H1 (cell line): ENCODE measurements around the gene NR1H3. TPM values are rescaled to one million over a fixed set of nuclear protein-coding genes. Genes with fewer than 3 reads are reported as not detected.

Experiments used
- CTCF ChIA-PET: fragments of 300-600 bp; sonication (Branson Sonifier 250); formaldehyde crosslinking; loops from one replicate; lab custom pipeline; 2021; ENCODE audit not compliant: partially characterized antibody; lab: Charles Lee
- POLR2A ChIA-PET: fragments of 300-600 bp; sonication (Branson Sonifier 250); formaldehyde crosslinking; loops from one replicate; lab custom pipeline; 2021; ENCODE audit warnings: inconsistent platforms; ENCODE audit not compliant: partially characterized antibody; lab: Charles Lee
- DNase-seq, 2 experiments: peaks; one replicate each; pipeline versions ENCODE4 v3.0.0 to v3.0.0-alpha.2; 2010 to 2022; ENCODE audit warnings: low spot score in 2 of 2, low read depth in 1 of 2, mixed read lengths in 1 of 2
- FAIRE-seq: peaks from 2 replicates; lab custom pipeline; 2011; peaks lifted over from hg19 to GRCh38; lab: Jason Lieb, UNC
- H2AFZ ChIP-seq: 2 replicates; pipeline ENCODE4 v1.8.1; 2012; ENCODE audit warnings: low read length, inconsistent platforms
- H2AK5ac ChIP-seq: 2 replicates; pipeline ENCODE4 v1.6.1; 2013; ENCODE audit warnings: low read depth, low read length
- H2BK120ac ChIP-seq: replicated peaks from 2 replicates; pipeline ENCODE3; 2013; ENCODE audit warnings: low read depth, low read length, inconsistent platforms
- H2BK12ac ChIP-seq: 2 replicates; pipeline ENCODE4 v1.6.1; 2013; ENCODE audit warnings: low read depth, low read length
- H2BK15ac ChIP-seq: 2 replicates; pipeline ENCODE4 v1.6.1; 2013; ENCODE audit warnings: low read length
- H2BK20ac ChIP-seq: 2 replicates; pipeline ENCODE4 v1.6.1; 2013; ENCODE audit warnings: low read length
- H2BK5ac ChIP-seq: 2 replicates; pipeline ENCODE4 v1.6.1; 2013; ENCODE audit warnings: low read depth, low read length
- H3K14ac ChIP-seq: 2 replicates; pipeline ENCODE4 v1.6.1; 2013; ENCODE audit warnings: inconsistent platforms; ENCODE audit not compliant: insufficient read length
- H3K18ac ChIP-seq: 2 replicates; pipeline ENCODE4 v1.6.1; 2013; ENCODE audit warnings: low read length; ENCODE audit errors: extremely low read depth
- H3K23ac ChIP-seq: 2 replicates; pipeline ENCODE4 v1.6.1; 2013; ENCODE audit warnings: inconsistent platforms; ENCODE audit not compliant: insufficient read length
- H3K23me2 ChIP-seq: 2 replicates; pipeline ENCODE4 v1.6.1; 2013; ENCODE audit warnings: low read depth, low read length
- H3K27ac ChIP-seq: 2 replicates; pipeline ENCODE4 v1.6.1; 2011; ENCODE audit warnings: low read depth, low read length, inconsistent platforms
- H3K27me3 ChIP-seq, 4 experiments: replicated peaks in 1 of 4; 1 replicate in 1 of 4; 2 replicates in 3 of 4; pipeline versions ENCODE4 v1.6.1 to v1.8.1; 2011 to 2013; ENCODE audit warnings: low read length in 3 of 4, mild to moderate bottlenecking in 3 of 4, inconsistent platforms in 2 of 4, mixed read lengths in 2 of 4, moderate library complexity in 1 of 4; ENCODE audit not compliant: control insufficient read depth in 3 of 4, insufficient read depth in 3 of 4; ENCODE audit errors: extremely low read depth in 1 of 4
- H3K36me3 ChIP-seq, 4 experiments: 2 replicates each; pipeline versions ENCODE4 v1.6.1 to v1.8.1; 2011 to 2013; ENCODE audit warnings: mild to moderate bottlenecking in 4 of 4, low read length in 3 of 4, moderate library complexity in 2 of 4, control low read depth in 1 of 4, inconsistent platforms in 1 of 4; ENCODE audit not compliant: insufficient read depth in 4 of 4, control insufficient read depth in 2 of 4
- H3K4ac ChIP-seq: replicated peaks from 2 replicates; pipeline ENCODE3; 2013; ENCODE audit warnings: low read length, low read depth, mixed read lengths, inconsistent platforms; ENCODE audit not compliant: insufficient read length
- H3K4me1 ChIP-seq, 4 experiments: replicated peaks in 1 of 4; 1 replicate in 1 of 4; 2 replicates in 3 of 4; pipeline versions ENCODE4 v1.6.1 to v1.8.1; 2011 to 2013; ENCODE audit warnings: low read length in 3 of 4, inconsistent platforms in 2 of 4, mixed read lengths in 1 of 4; ENCODE audit not compliant: insufficient read depth in 4 of 4, control insufficient read depth in 3 of 4
- H3K4me2 ChIP-seq, 2 experiments: 2 replicates each; pipeline versions ENCODE4 v1.6.1 to v1.8.1; 2011 to 2013; ENCODE audit warnings: low read depth in 2 of 2, low read length in 2 of 2, control low read depth in 1 of 2, inconsistent platforms in 1 of 2, mild to moderate bottlenecking in 1 of 2; ENCODE audit not compliant: insufficient read depth in 1 of 2
- H3K4me3 ChIP-seq, 4 experiments: fragments of 200-600, 300-600 bp in 1 of 4; sonication (generic), shearing (Covaris generic), sonication (Bioruptor Twin) in 1 of 4; 2 replicates each; pipeline versions ENCODE4 v1.5.1 to v1.8.1; 2011 to 2016; ENCODE audit warnings: low read length in 4 of 4, low read depth in 3 of 4, control low read depth in 2 of 4, inconsistent platforms in 2 of 4, mild to moderate bottlenecking in 2 of 4, mixed read lengths in 1 of 4, moderate library complexity in 1 of 4; ENCODE audit not compliant: insufficient read depth in 2 of 4; ENCODE audit errors: extremely low read depth in 1 of 4
- H3K56ac ChIP-seq: replicated peaks from 2 replicates; pipeline ENCODE3; 2013; ENCODE audit warnings: low read depth, mild to moderate bottlenecking, mixed read lengths, low read length, inconsistent platforms; ENCODE audit not compliant: insufficient read length
- H3K79me1 ChIP-seq: 2 replicates; pipeline ENCODE4 v1.6.1; 2013; ENCODE audit warnings: low read depth, low read length, control low read depth
- H3K79me2 ChIP-seq, 2 experiments: 2 replicates each; pipeline versions ENCODE4 v1.6.1 to v1.8.1; 2012 to 2013; ENCODE audit warnings: low read length in 2 of 2, mild to moderate bottlenecking in 2 of 2, inconsistent platforms in 1 of 2; ENCODE audit not compliant: insufficient read depth in 2 of 2, control insufficient read depth in 1 of 2
- H3K9ac ChIP-seq, 4 experiments: replicated peaks in 1 of 4; 1 replicate in 1 of 4; 2 replicates in 3 of 4; pipeline versions ENCODE4 v1.6.1 to v1.8.1; 2011 to 2013; ENCODE audit warnings: low read depth in 3 of 4, low read length in 3 of 4, control low read depth in 2 of 4, mild to moderate bottlenecking in 2 of 4, moderate library complexity in 2 of 4, inconsistent platforms in 1 of 4; ENCODE audit errors: extremely low read depth in 1 of 4
- H3K9me3 ChIP-seq, 2 experiments: 2 replicates each; pipeline versions ENCODE4 v1.6.1 to v1.8.1; 2012 to 2013; ENCODE audit warnings: mild to moderate bottlenecking in 2 of 2, moderate library complexity in 2 of 2, control low read depth in 1 of 2, inconsistent platforms in 1 of 2, low read depth in 1 of 2, low read length in 1 of 2, mixed read lengths in 1 of 2; ENCODE audit not compliant: insufficient read depth in 2 of 2
- H4K20me1 ChIP-seq, 2 experiments: replicated peaks in 1 of 2; 2 replicates each; pipeline versions ENCODE3 to v1.8.1; 2011 to 2013; ENCODE audit warnings: inconsistent platforms in 2 of 2, low read length in 2 of 2, mild to moderate bottlenecking in 1 of 2; ENCODE audit not compliant: insufficient read depth in 2 of 2, control insufficient read depth in 1 of 2
- H4K5ac ChIP-seq: 2 replicates; pipeline ENCODE4 v1.6.1; 2013; ENCODE audit warnings: low read length, low read depth, mixed read lengths, inconsistent platforms; ENCODE audit not compliant: insufficient read length
- H4K8ac ChIP-seq: 2 replicates; pipeline ENCODE4 v1.8.0; 2013; ENCODE audit warnings: mild to moderate bottlenecking, moderate library complexity, low read length, inconsistent platforms; ENCODE audit not compliant: insufficient read depth; ENCODE audit errors: extremely low read depth
- H4K91ac ChIP-seq: replicated peaks from 2 replicates; pipeline ENCODE3; 2013; ENCODE audit warnings: low read length, mixed read lengths, inconsistent platforms; ENCODE audit not compliant: insufficient read length
- GTF2F1 ChIP-seq: IDR thresholded peaks from 2 replicates; pipeline ENCODE4 v1.6.1; 2012; ENCODE audit warnings: low read depth, low read length, improper control_type of control experiment, borderline replicate concordance
- KDM5A ChIP-seq: fragments of 200-600 bp; IDR thresholded peaks from 2 replicates; pipeline ENCODE4 v1.7.1; 2012; ENCODE audit warnings: mild to moderate bottlenecking, low read length, inconsistent platforms, mixed read lengths
- SIN3A ChIP-seq, 2 experiments: IDR thresholded peaks in 1 of 2; conservative IDR thresholded peaks in 1 of 2; 2 replicates each; pipeline ENCODE4 v1.6.1; 2011 to 2012; ENCODE audit warnings: low read length in 2 of 2, improper control_type of control experiment in 1 of 2, low read depth in 1 of 2, mild to moderate bottlenecking in 1 of 2
- SP2 ChIP-seq: IDR thresholded peaks from 2 replicates; pipeline ENCODE4 v1.6.1; 2012; ENCODE audit warnings: mild to moderate bottlenecking, low read length, inconsistent platforms
- USF2 ChIP-seq: IDR thresholded peaks from 2 replicates; pipeline ENCODE4 v1.6.1; 2011; ENCODE audit warnings: low read length, improper control_type of control experiment
- WGBS, 2 experiments: shearing (Covaris generic) in 1 of 2; methylation state at CpG; one replicate each; pipeline versions ENCODE4 v1.1.6 to v1.1.7; 2013 to 2015; ENCODE audit warnings: low lambda C conversion rate in 2 of 2, mixed read lengths in 2 of 2, inconsistent platforms in 1 of 2, low coverage in 1 of 2, missing lambda C conversion rate in 1 of 2; ENCODE audit not compliant: insufficient replicate concordance in 2 of 2, insufficient coverage in 1 of 2, insufficient read length in 1 of 2; ENCODE audit errors: extremely low coverage in 1 of 2, missing lambda C conversion rate in 1 of 2; 5-methylcytosine and 5-hydroxymethylcytosine counted together
- polyA plus RNA-seq, 7 experiments: library from polyadenylated mRNA; depleted of rRNA in 3 of 7; stranded (reverse) in 5 of 7; unstranded in 2 of 7; fragments of >200 nt in 5 of 7; fragments of 200-250 nt in 2 of 7; gene quantifications; 1 replicate in 5 of 7; 2 replicates in 1 of 7; 4 replicates in 1 of 7; pipeline versions ENCODE4 v1.2.1 to v1.2.3, GENCODE V29; 2011 to 2013; ENCODE audit warnings: missing spikeins in 2 of 7, mixed read lengths in 2 of 7
- total RNA-seq: library from RNA; stranded (reverse); fragmentation: NEBNext Ultra II Directional; extraction: Animal tissue kit (Norgen Biotek cat#: 25700); gene quantifications from 2 replicates; pipeline ENCODE4 v1.2.1, GENCODE V29; 2021

NR1H3 gene
- total and polyA plus RNA-seq, 2 of the 8 experiments (the other 6 are each of a cell fraction or from before 2014, with no cell fraction given), result 19.9 to 42.1 TPM

- Histone ChIP-seq H3K27me3 (no peaks in the 10 kb centered on the region), H2BK5ac (no peak overlapping the region), H3K23me2 (peaks cover 3% of the 10 kb centered on the region), H2BK120ac (no peak overlapping the region), H2BK20ac (0 out of 2 replicates have a peak overlapping the region, but pooled peaks have one; percentile 34), H3K14ac (no peak overlapping the region), H3K23ac (no peak overlapping the region), H3K56ac (no peak overlapping the region), H3K9ac (no peak overlapping the region), H3K79me1 (no peaks in the 10 kb centered on the region), H2AFZ (no peak overlapping the region), H3K4me2 (no peak overlapping the region; a peak in 1 of 4 replicates), H2AK5ac (no peak overlapping the region), H3K4me3 (no peak overlapping the region), H4K20me1 (no peaks in the 10 kb centered on the region), H2BK12ac (no peak overlapping the region), H3K4me1 (peaks cover 2 to 18% (median 9%) of the 10 kb centered on the region in 4 experiments), H4K91ac (no peak overlapping the region), H4K5ac (no peak overlapping the region), H3K9me3 (no peaks in the 10 kb centered on the region), H3K36me3 (no peaks in the 10 kb centered on the region; a peak in 1 of 8 replicates), H2BK15ac (no peak overlapping the region), H3K79me2 (no peaks in the 10 kb centered on the region), H3K27ac (no peak overlapping the region), H4K8ac (no peak overlapping the region), H3K18ac (no peak overlapping the region), H3K4ac (no peak overlapping the region)
- DNase-seq, result no peak
- WGBS, 2 experiments, result 96% methylated on average over 3 of the region's 6 CpGs; no CpG with 5 or more reads in 1 of the 2 experiments
- ChIA-PET CTCF (interaction anchor here (1.3 to 7.1 kb wide), 4 partner anchors 8 to 72 kb away, joined by 5 to 127 read pairs (median 40); partner anchors contain the start of genes ACP2 and MADD), POLR2A (interaction anchor here (0.6 to 4.5 kb wide), 3 partner anchors 8 to 519 kb away, joined by 3 to 47 read pairs (median 5); partner anchors contain the start of gene ACP2)
- FAIRE-seq, result no peak
- no peak for TF ChIP-seq KDM5A
- no peak for TF ChIP-seq GTF2F1
- no peak for TF ChIP-seq SP2
- TF ChIP-seq USF2, result no peak
- TF ChIP-seq SIN3A (conservative IDR thresholded peaks at IDR 0.05 in 1 of 2, IDR thresholded peaks at IDR 0.05 in 1 of 2; ENCODE audit: low read depth in 1 of 2, low read length in 2 of 2), result no peak
These were observed 1.4 kb upstream of the NR1H3 start for GRCh38 chr11:47256374-47256773.
